ENCODE measurements around the gene IL10RB.
"Not testable (repeated sequence)": the region's sequence is repeated elsewhere in the genome, so short reads cannot be mapped to it uniquely, and the experiment has no call there.

Gene IL10RB

DNA sequence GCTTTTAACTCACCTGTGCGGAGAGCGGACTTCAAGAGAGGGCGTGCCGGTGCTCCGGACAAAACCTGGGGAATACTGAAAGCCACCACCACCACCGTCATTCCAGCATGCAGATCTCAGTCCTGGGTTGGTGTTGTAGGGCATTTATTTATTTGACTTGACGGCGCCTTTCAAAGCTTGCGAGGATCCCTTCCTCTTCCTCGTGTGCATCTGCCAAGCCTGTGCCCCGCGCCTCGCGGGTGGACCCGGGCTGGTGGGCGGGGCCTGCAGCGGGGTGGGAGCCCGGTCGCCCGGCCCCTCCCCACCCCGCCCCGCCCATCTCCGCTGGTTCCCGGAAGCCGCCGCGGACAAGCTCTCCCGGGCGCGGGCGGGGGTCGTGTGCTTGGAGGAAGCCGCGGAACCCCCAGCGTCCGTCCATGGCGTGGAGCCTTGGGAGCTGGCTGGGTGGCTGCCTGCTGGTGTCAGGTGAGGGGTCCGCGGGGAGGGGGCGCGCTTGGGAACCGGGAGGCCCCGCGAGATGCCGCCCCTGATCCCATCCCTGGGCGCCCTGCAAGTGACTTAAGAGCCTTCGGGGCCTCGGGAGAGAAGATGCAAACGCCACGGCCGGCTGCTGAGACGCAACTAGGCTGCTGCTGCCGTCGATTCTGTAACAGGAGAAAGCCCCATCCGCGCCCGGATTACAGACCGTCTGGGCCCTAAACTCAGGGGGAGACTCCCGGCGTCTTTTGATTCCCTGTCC, at the start of gene IL10RB:
TSS of gene IL10RB (plus strand) at position 318 of the 739 bp plus-strand sequence. CDS start at position 417, 99 bp downstream.
- DNase-seq, result peak; percentile 88

DNA sequence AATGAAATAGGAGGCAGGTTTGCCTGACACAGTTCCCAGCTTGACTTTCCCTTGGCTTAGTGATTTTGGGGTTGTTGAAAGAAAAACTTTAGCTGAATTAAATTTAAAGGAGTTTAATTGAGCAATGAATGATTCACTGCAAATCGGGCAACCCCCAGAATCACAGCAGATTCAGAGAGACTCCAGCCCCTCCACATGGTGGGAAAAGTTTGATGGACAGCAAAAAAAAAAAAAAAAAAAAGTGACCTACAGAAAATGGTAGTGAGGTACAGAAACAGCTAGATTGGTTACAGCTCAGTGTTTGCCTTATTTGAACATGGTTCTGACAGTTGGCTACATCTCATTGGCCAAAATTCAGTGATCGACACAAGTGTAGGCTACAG, 49.0 kb upstream of the IL10RB start:
- DNase-seq, result no peak

DNA sequence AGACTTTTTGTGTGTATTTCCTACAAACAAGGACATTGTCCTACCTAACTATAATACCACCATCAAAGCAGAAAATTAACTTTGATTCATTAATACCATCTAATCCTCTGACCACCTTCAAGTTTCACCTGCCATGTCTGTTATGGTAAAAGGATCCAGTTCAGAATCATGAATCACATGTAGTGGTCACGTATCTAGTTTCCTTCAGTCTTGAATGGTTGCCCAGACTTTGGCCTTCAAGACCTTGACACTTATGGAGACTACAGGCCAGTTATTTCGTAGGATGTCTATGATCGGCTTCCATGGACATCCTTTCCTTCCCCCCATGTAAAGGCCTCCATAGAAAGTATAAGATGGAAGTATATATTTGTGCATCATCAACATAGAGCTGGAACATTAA, 46.9 kb upstream of the IL10RB start:
- DNase-seq, result no peak

DNA sequence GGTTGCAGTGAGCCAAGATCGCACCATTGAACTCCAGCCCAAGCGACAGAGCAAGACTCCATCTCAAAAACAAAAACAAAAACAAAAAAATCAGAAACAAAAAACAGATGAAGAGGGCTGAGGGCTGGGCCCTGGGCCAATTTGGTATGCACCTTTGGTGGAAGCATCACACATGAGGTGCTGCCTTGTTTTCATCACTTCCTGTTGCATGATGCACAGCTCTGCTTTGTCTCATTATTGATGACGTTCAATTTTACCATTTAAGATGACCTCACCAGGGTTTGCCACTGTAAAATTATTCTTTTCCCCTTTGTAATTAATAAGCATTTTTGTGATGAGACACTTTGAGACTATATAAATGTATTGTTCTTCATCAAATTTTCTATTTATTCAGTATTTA, 46.2 kb upstream of the IL10RB start:
- no peak for DNase-seq

DNA sequence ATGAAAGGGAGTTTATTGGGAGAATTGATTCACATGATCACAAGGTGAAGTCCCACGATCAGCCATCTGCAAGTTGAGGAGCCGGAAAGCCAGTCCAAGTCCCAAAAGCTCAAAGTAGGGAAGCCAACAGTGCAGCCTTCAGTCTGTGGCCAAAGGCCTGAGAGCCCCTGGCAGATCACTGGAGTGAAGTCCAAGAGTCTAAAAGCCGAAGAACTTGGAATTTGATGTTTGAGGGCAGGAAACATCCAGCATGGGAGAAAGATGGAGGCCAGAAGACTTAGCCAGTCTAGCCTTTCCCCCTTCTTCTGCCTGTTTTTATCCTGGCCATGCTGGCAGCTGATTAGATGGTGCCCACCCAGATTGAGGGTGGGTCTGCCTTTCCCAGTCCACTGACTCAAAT, 40.8 kb upstream of the IL10RB start:
- DNase-seq, result not testable (repeated sequence)

DNA sequence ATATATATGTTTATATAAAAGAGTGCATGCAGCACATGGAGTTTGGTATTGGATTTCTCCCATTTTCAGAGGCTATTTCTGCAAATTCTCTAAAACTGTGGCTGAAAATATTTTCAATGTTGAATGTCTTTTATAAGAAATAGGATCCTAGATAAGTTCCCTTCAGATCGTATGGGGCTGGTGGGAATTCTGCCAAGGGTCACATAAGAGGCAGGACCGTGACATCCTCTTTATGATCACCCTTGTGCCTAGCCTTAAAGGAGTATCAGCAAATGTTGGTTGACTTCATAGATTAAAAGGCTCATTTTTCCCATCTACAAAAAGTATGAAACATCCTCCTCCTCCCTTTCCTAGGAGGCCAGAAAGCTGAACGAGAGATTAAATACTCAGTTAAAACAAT, 37.7 kb upstream of the IL10RB start:
- DNase-seq, result no peak

DNA sequence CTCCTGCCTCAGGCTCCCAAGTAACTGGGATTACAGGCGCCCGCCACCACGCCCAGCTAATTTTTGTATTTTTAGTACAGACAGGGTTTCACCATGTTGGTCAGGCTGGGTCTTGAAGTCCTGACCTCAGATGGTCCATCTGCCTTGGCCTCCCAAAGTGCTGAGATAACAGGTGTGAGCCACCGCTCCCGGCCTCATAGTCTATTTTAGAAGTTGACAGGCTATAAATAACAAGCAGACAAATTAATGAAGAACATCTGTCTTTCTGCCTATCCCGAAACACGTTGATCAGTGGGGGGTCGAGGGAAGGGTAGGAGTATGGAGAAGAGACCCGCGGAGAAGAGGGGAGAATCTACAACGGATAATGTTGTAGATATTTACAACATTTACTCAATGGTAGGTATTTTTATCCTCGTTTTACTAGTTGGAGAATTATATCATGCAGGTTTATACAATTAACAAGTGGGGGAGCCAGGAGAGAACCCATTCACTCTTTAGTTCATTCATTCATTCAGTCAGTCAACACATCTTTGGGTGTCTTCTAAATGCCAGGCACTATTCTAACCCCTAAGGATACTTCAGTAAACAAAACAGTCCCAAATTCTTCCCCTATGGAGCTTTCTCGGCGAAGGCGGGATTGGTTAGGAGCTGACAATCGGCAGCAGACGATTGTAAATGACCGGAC, 36.9 kb upstream of the IL10RB start:
- DNase-seq, result peak; percentile 74

DNA sequence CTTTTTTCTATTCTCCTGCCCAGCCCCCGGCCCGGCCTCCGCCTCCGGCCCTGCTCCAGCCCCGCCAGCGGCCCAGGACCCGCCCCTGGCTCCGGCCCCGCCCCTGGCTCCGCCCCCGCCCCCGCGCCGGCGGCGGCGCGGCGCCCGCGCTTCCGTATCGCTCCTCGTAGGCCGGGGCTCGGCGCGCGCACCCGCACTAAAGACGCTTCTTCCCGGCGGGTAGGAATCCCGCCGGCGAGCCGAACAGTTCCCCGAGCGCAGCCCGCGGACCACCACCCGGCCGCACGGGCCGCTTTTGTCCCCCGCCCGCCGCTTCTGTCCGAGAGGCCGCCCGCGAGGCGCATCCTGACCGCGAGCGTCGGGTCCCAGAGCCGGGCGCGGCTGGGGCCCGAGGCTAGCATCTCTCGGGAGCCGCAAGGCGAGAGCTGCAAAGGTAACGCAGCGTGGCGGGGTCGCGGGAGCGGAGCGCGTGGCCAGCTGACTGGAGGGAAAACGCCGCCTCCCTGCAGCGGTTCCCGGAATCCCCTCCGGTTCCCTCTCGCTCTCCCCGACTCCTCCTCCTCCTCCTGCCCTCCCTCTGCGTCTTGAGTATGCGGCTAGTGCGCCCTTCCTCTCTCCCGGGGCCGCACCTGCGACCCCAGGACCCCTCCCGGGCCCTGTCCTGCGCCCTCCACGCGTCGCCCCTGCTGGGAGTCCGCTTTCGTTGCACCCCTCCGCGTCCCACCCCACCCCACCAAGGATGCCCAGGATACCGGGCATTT, 36.2 kb upstream of the IL10RB start, which contains the start of gene IFNAR2:
TSS of gene IFNAR2 (plus strand) at position 155 of the 761 bp plus-strand sequence. CDS start 11,985 bp downstream, outside the sequence.
- peak; percentile 82 for DNase-seq

DNA sequence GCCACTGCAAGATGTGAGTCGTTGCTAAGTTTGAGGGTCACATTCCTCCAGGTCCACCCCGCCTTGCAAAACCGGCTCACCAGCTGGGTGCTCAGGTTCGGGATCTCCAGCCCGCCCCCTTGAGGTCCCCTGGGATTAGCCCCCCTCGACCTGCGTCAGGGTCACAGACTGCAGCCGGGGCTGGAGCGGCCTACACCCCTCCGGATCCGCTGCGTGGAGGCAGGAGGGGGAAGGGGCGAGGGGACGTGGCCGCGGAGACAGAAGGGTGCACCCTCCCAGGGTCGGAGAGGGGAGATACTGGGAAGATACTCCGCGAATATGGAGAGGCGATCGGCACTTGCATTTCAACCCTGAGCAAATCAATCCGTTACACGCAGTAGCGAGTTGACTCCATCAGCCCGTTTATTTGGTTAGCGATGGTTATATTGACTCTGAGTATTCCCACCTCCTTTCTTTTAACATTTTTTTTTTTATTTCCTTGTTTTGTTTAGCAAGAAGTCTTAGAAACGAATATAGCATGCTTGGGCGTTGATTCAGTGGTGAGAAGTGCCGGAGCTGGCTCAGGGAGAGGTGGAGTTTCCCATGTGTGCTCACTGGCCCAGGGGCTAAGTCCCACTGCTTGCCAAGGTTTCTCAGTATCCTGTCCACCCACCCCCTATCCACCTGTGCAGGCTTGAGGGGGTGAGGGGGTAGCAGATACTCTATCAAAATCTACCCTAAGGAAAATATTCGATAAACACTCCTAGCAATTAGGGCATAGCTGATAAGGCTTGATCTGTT, 35.4 kb upstream of the IL10RB start:
- DNase-seq, result peak; percentile 47

DNA sequence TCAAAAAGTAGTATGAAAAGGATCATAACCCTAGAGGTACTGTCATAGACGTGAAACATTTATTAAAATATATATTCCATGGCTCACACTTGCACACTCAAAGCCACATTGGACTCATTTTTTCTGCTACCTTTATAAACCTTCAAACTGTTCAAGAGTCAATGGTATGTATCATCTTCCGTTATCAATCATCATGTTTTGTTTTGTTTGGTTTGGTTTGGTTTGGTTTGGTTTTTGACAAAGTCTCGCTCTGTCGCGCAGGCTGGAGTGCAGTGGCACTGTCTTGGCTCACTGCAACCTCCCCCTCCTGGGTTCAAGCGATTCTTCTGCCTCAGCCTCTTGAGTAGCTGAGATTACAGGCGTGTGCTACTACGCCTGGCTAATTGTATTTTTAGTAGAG, 34.6 kb upstream of the IL10RB start:
- no peak for DNase-seq

DNA sequence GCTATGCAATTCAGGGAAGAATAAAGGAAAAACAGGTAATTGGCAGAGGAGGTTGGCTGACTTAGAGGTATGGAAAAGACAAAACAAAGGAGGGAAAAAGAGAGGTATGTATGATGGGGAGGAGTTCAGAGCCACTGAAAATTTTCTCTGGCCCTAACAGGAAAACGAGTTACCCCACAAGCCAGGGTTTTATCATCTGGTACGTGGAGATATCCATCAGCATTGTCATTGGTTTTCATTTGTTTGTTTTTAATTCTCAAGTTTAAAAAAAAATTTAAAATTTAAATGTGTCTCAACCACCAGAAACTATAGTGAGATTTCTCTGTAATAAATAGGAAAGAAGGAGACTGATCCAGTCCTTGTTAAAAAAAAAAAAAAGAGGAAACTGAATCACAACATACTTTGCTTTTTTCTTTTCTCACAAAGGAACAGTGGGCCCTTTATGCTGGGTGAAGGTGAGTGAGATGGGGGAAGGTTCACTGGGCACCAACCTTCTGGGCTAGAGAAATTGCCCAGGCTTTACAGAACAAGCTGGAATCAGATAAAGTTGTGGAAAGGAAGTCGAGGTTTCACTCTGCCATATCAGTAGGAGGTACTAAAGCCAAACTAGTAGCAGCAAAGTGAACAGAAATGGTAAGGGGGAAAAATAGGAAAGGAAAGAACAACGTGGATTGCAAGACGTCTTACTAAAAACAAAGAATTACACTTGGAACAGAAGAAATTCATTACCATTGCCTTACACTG, 33.7 kb upstream of the IL10RB start:
- no peak for DNase-seq

DNA sequence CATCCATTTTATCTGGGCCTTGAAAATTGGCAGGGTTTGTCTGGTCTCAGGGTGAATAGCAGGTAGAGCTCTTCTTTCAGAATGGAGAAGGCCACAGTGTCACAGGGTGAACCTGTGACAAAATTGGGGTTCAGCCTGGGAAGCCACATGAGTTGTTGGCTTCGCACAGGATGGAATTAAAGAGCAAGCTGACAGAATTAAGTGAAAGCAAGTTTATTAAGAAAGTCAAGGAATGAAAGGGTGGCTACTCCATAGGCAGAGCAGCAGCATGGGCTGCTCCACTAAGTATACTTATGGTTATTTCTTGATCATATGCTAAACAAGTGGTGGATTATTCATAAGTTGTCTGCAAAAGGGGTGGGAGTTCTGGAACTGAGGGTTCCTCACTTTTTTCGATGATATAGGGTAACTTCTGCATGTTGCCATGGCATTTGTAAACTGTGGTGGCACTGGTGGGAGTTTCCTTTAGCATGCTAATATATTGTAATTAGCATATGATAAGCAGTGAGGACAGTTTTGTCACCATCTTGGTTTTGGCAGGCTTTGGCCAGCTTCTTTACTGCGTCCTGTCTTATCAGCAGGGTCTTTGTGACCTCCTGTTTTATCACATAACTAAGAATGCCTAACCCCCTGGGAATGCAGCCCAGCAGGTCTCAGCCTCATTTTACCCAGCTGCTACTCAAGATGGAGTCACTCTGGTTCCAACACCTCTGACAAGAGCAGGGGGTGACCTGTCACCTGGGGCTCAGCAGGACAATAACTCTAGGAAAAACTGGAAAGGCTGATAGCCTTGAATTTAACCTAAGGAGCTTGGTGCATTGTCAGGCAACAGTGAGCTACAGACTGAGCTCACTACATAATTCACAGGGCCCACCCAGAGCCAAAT, 31.3 kb upstream of the IL10RB start:
- no peak for DNase-seq

DNA sequence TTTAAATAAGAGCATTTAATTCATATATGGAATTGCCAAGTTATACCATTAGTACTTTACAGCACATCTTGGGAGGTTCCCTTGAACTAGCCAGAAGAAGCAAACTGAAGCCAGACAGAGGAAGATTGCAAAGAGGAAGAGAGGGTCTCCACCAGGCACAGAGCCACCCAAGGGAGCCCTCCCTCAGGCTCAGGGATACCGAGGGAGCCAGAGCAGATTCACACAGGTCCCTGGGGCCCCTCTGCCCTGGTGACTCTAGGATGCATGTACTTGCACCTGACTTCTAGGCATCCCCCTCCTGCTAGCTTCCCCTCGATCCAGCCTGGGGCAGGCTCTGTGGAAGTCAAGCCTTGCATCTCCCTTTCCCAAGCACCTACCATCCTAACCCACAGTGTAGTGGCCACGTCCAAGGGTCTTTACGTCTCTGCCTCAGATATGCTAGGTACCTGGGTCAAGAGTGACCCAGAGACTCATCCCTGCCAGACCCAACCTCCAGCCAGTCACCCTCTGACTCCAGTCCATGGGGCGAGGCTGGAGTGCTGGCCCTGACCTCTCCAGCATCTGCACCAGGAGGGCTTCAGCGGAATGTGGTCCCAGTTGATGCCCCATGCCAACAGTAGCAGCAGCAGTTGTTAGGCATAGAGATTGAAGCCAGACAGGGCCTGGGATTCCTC, 30.0 kb upstream of the IL10RB start:
- DNase-seq, result no peak

DNA sequence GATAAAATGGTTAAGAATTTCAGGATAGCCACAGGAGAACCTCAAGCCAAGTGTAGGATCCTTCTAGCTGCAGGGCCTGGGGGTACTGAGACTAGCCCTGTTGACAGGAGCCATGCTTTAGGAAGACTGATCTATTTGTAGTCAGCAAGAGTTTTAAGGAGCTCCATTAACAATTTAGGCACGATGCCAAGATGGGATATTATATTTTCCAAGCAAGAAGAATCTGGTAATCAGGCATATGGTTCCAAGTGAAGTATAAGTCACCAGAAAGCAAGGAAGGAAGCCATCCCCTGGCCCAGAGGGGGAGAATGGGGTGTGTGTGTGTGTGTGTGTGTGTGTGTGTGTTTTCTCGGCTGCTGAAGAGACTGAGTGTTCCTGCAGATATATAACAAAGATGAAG, 29.4 kb upstream of the IL10RB start:
- DNase-seq, result no peak

DNA sequence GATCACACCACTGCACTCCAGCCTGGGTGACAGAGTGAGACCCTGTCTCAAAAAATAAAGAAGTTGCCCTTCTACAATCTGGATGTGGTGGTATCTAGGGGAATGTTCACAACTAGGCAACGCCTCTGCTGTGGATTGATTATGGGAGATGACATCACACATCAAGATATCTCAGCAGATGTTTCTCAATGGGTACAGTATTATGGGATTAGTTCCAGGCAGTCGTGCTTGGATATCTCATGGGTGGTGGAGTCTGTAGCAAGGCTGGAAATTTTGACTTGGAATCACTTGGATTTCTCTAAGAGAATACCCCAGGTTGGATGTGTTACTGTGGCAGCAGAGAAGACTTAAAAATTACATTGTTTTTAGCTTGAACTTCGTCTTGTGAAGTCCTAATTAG, 28.7 kb upstream of the IL10RB start:
- DNase-seq, result no peak

DNA sequence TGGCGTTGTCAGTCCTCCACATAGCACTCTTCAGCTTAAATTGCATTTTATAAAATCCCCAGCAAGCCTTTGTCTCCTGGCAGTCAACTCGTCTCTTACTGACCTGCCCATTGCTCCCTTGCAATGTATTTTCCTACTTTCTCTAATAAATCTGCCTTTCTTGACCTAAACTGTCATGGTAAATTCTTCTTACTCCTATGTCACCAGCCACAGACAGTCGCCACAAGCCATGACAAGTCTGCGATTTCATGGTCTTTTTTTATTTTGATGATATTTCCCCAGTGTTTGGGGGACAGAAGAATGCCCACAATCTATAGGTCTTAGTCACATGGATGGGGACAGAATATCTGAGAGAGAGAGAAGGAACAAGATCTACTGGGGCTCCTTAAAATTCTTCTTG, 28.0 kb upstream of the IL10RB start:
- no peak for DNase-seq

DNA sequence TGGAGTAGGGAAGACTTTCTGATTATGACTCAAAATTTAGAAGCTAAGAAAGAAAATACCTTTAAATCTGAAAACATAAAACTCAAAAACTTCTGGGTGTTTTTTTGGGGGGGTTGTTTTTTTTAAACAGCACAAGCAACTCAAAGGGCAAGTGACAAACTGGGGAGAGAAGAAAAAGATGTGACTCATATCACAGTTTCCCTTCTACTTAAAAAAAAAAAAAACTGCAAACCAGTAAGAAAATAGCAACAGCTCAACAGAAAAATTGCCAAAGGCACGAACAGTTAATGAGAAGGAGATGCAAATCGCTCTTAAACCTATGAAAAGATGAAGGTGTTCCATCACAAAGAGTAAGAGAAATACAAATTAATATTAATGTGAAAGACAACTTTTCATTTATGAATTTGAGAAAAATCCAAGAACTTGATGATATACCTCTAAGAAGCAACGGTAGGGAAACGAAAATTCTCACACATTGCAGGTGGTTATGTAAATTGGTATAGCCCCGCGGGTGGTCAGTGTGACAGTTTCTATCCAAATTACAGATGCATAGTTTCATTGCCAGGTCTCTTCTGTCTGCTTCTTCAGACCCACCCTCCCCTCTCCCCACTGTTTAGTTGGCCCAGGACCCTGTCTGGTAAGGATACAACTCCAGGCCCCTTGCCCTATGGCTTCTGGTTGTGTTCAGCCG, 27.5 kb upstream of the IL10RB start:
- DNase-seq, result peak; percentile 63

DNA sequence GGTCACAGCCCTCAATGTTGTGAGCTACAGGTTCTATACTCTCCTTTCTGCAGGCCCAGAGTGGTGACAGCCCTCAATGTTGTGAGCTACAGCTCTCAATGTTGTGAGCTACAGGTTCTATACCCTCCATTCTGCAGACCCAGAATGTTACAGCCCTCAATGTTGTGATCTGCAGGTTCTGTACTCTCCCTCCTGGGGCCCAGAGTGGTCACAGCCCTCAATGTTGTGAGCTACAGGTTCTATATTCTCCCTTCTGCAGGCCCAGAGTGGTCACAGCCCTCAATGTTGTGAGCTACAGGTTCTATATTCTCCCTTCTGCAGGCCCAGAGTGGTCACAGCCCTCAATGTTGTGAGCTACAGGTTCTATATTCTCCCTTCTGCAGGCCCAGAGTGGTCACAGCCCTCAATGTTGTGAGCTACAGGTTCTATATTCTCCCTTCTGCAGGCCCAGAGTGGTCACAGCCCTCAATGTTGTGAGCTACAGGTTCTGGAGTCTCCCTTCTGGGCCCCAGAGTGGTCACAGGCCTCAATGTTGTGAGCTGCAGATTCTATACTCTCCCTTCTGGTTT, 26.5 kb upstream of the IL10RB start:
- not testable (repeated sequence) for DNase-seq

DNA sequence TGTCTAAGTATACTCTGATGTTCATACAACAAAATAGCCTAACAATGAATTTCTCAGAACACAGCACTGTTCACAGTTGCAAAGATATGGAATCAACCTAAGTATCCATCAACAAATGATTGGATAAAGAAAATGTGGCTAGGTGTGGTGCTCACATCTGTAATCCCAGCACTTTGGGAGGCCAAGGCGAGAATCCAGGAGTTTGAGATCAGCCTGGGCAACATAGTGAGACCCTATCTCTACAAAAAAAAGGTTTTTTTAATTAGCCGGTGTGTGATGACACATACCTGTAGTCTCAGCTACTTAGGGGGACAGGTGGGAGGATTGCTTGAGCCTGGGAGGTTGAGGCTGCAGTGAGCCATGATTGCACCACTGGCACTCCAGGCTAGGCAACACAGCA, 25.8 kb upstream of the IL10RB start:
- no peak for DNase-seq

DNA sequence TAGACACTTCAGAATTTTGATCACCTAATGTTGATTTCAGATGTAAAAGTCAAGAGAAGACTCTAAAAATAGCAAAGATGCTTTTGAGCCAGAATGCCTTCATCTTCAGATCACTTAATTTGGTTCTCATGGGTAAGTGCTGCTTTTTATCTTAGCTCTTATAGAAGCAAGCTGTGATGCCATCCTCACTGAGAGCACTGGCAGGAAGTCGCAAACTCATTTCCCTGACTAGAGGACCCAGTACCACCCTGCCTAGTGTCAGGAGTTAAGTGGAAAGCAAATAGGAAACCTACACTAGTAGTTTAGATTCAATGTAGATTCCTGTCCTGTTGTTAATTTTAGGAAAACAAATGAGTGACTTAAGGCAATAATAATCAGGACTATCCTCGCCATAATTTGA, 24.3 kb upstream of the IL10RB start:
- no peak for DNase-seq

Measured in RPMI8226 (cell line).